IMR-90 (cell line): Measurements from ENCODE around the gene LRP5. TPM values are rescaled to one million over a fixed set of nuclear protein-coding genes. Genes with fewer than 3 reads are reported as not detected.

Experiments
- ATAC-seq: fragments of 200-7000 bp; cut with Tn5 transposase; 2 replicates; pipeline ENCODE4 v1.9.1; 2020; ENCODE audit warnings: low read depth, mild to moderate bottlenecking, moderate library complexity
- BruUV-seq: library from RNA; stranded (reverse); fragments of 400-500 nt; replicated peaks from 2 replicates; lab custom pipeline; 2021; lab: Mats Ljungman, UMichigan
- CTCF ChIA-PET: fragments of 300-600 bp; formaldehyde crosslinking; extraction: SDS; loops from one replicate; lab custom pipeline; 2021; ENCODE audit warnings: antibody characterized with exemption; lab: Yijun Ruan, JAX
- POLR2A ChIA-PET: fragments of 300-600 bp; sonication (Branson Sonifier 250); formaldehyde crosslinking; loops from one replicate; lab custom pipeline; 2022; ENCODE audit warnings: antibody characterized with exemption; ENCODE audit not compliant: unreplicated experiment; lab: Charles Lee
- DNase-seq: peaks from one replicate; pipeline ENCODE4 v3.0.0; 2013
- H2AFZ ChIP-seq: replicated peaks from 2 replicates; pipeline ENCODE3; 2013; ENCODE audit warnings: low read length, mild to moderate bottlenecking; ENCODE audit not compliant: poor library complexity
- H2AK5ac ChIP-seq: 2 replicates; pipeline ENCODE4 v1.6.1; 2013; ENCODE audit warnings: low read depth, low read length, inconsistent platforms
- H2AK9ac ChIP-seq: replicated peaks from 2 replicates; pipeline ENCODE3; 2013; ENCODE audit warnings: mild to moderate bottlenecking, low read depth, low read length, moderate library complexity; ENCODE audit not compliant: poor library complexity
- H2BK120ac ChIP-seq: 2 replicates; pipeline ENCODE4 v1.6.1; 2013; ENCODE audit warnings: low read depth, low read length, inconsistent platforms
- H2BK15ac ChIP-seq: 3 replicates; pipeline ENCODE4 v1.6.1; 2013; ENCODE audit warnings: low read depth, low read length, inconsistent platforms
- H2BK20ac ChIP-seq: 2 replicates; pipeline ENCODE4 v1.6.1; 2013; ENCODE audit warnings: low read depth, mild to moderate bottlenecking, inconsistent platforms, low read length, moderate library complexity
- H2BK5ac ChIP-seq: 2 replicates; pipeline ENCODE4 v1.6.1; 2013; ENCODE audit warnings: mild to moderate bottlenecking, low read depth, low read length, inconsistent platforms; ENCODE audit not compliant: poor library complexity, severe bottlenecking
- H3K14ac ChIP-seq: replicated peaks from 2 replicates; pipeline ENCODE4 v1.6.1; 2013; ENCODE audit warnings: low read depth, low read length, inconsistent platforms
- H3K18ac ChIP-seq: 2 replicates; pipeline ENCODE4 v1.6.1; 2013; ENCODE audit warnings: low read depth, low read length, control low read depth
- H3K23ac ChIP-seq: 2 replicates; pipeline ENCODE4 v1.6.1; 2013; ENCODE audit warnings: low read depth, low read length, inconsistent platforms
- H3K27ac ChIP-seq: 2 replicates; pipeline ENCODE4 v1.5.1; 2013; ENCODE audit warnings: mild to moderate bottlenecking, control low read depth, low read length; ENCODE audit not compliant: insufficient read depth
- H3K27me3 ChIP-seq: 2 replicates; pipeline ENCODE4 v1.6.1; 2013; ENCODE audit warnings: low read length; ENCODE audit not compliant: control insufficient read depth, insufficient read depth
- H3K36me3 ChIP-seq: 2 replicates; pipeline ENCODE4 v1.6.1; 2013; ENCODE audit warnings: low read length, mixed read lengths; ENCODE audit not compliant: control insufficient read depth, insufficient read depth
- H3K4ac ChIP-seq: 2 replicates; pipeline ENCODE4 v1.6.1; 2013; ENCODE audit warnings: low read depth, low read length, inconsistent platforms
- H3K4me1 ChIP-seq: 2 replicates; pipeline ENCODE4 v1.6.1; 2013; ENCODE audit warnings: low read length, mixed read lengths; ENCODE audit not compliant: control insufficient read depth, insufficient read depth
- H3K4me2 ChIP-seq: 2 replicates; pipeline ENCODE4 v1.6.1; 2013; ENCODE audit warnings: low read depth, mild to moderate bottlenecking, control low read depth, low read length, moderate library complexity
- H3K4me3 ChIP-seq: 2 replicates; pipeline ENCODE4 v1.5.1; 2013; ENCODE audit warnings: low read depth, mild to moderate bottlenecking, control low read depth, low read length, moderate library complexity; ENCODE audit not compliant: insufficient read depth
- H3K56ac ChIP-seq: 2 replicates; pipeline ENCODE4 v1.6.1; 2013; ENCODE audit warnings: low read length, inconsistent platforms; ENCODE audit not compliant: insufficient read depth; ENCODE audit errors: extremely low read depth
- H3K79me1 ChIP-seq, 2 experiments: 2 replicates each; pipeline ENCODE4 v1.6.1; 2013; ENCODE audit warnings: low read length in 2 of 2, inconsistent platforms in 1 of 2, low read depth in 1 of 2
- H3K9ac ChIP-seq: 2 replicates; pipeline ENCODE4 v1.6.1; 2013; ENCODE audit warnings: low read depth, low read length, control low read depth
- H3K9me1 ChIP-seq: 2 replicates; pipeline ENCODE4 v1.6.1; 2013; ENCODE audit warnings: low read length, inconsistent platforms; ENCODE audit not compliant: insufficient read depth
- H3K9me3 ChIP-seq: 2 replicates; pipeline ENCODE4 v1.6.1; 2013; ENCODE audit warnings: low read length; ENCODE audit not compliant: control insufficient read depth, insufficient read depth
- H4K20me1 ChIP-seq: 2 replicates; pipeline ENCODE4 v1.6.1; 2013; ENCODE audit warnings: low read length, inconsistent platforms; ENCODE audit not compliant: insufficient read depth
- H4K5ac ChIP-seq: 2 replicates; pipeline ENCODE4 v1.6.1; 2013; ENCODE audit warnings: mild to moderate bottlenecking, low read depth, low read length, control low read depth
- H4K8ac ChIP-seq, 2 experiments: 2 replicates each; pipeline ENCODE4 v1.6.1; 2013; ENCODE audit warnings: low read depth in 2 of 2, low read length in 2 of 2, control low read depth in 1 of 2, inconsistent platforms in 1 of 2
- H4K91ac ChIP-seq: 2 replicates; pipeline ENCODE4 v1.6.1; 2013; ENCODE audit warnings: low read depth, low read length, inconsistent platforms; ENCODE audit not compliant: insufficient read depth
- CEBPB ChIP-seq: IDR thresholded peaks from 2 replicates; pipeline ENCODE4 v1.6.1; 2012; ENCODE audit warnings: low read depth, low read length, improper control_type of control experiment
- CTCF ChIP-seq: conservative IDR thresholded peaks from 2 replicates; pipeline ENCODE4 v1.5.1; 2012; ENCODE audit warnings: mild to moderate bottlenecking, low read depth, low read length, improper control_type of control experiment
- MAZ ChIP-seq: IDR thresholded peaks from 2 replicates; pipeline ENCODE4 v1.6.1; 2012; ENCODE audit warnings: low read depth, mild to moderate bottlenecking, low read length, improper control_type of control experiment, moderate library complexity, borderline replicate concordance
- MXI1 ChIP-seq: IDR thresholded peaks from 2 replicates; pipeline ENCODE4 v1.6.1; 2012; ENCODE audit warnings: low read depth, mild to moderate bottlenecking, low read length, moderate library complexity, borderline replicate concordance
- POLR2A ChIP-seq: IDR thresholded peaks from 2 replicates; pipeline ENCODE4 v1.6.1; 2012; ENCODE audit warnings: mild to moderate bottlenecking, low read depth, low read length
- RAD21 ChIP-seq: IDR thresholded peaks from 2 replicates; pipeline ENCODE4 v1.6.1; 2012; ENCODE audit warnings: low read length, improper control_type of control experiment
- SMC3 ChIP-seq: fragments of 150-350 bp; IDR thresholded peaks from 2 replicates; pipeline ENCODE4 v1.6.1; 2016; ENCODE audit warnings: low read depth, mild to moderate bottlenecking, antibody characterized with exemption, low read length, moderate library complexity
- USF2 ChIP-seq: fragments of 150-350 bp; IDR thresholded peaks from 2 replicates; pipeline ENCODE4 v1.6.1; 2017; ENCODE audit warnings: mild to moderate bottlenecking, antibody characterized with exemption, low read length, low read depth
- WGBS, 2 experiments: methylation state at CpG; one replicate each; pipeline versions ENCODE4 v1.1.5 to v1.1.7; 2013; ENCODE audit warnings: missing lambda C conversion rate in 2 of 2; ENCODE audit not compliant: insufficient read length in 1 of 2; ENCODE audit errors: extremely low coverage in 2 of 2; 5-methylcytosine and 5-hydroxymethylcytosine counted together
- dilution Hi-C: fragments of 300-500 bp; cut with HindIII; formaldehyde crosslinking; loops from one replicate; pipeline ENCODE4 v1.14.3; 2018; ENCODE audit warnings: low sequenced_read_pairs; ENCODE audit not compliant: unreplicated experiment
- in situ Hi-C: fragments of 300-500 bp; cut with MboI; formaldehyde crosslinking; loops from 3 replicates; pipeline ENCODE4 v1.14.3; 2019; ENCODE audit warnings: low sequenced_read_pairs, inconsistent platforms, mixed read lengths
- intact Hi-C: fragments of 100-400 bp; cut with micrococcal nuclease; formaldehyde crosslinking; loops from 2 replicates; pipeline ENCODE4 v1.10.0; 2022
- polyA plus RNA-seq, 3 experiments: library from polyadenylated mRNA; depleted of rRNA; stranded (reverse); fragments of >200 nt; gene quantifications; 2 replicates each; pipeline ENCODE4 v1.2.3, GENCODE V29; 2012; ENCODE audit warnings: low replicate concordance in 1 of 3
- total RNA-seq: library from RNA; depleted of rRNA; stranded (reverse); fragments of >200 nt; gene quantifications from 2 replicates; pipeline ENCODE4 v1.2.3, GENCODE V29; 2012

The LRP5 gene
- total and polyA plus RNA-seq, 2 of the 4 experiments (the other 2 are of a cell fraction) = 10.4 to 15.0 TPM

- H2BK5ac ChIP-seq = no peak overlapping the region
- no peaks in the 10 kb centered on the region for H3K9me3 ChIP-seq
- H3K36me3 ChIP-seq = no peaks in the 10 kb centered on the region
- intact Hi-C loops (loop anchor here (1.0 kb wide), 4 partner anchors 26 to 88 kb away; partner anchors contain the start of gene C11orf24), in situ Hi-C loops (loop anchor here (5.0 kb wide), 1 partner anchor 40 kb away; no protein-coding TSS in a partner anchor), dilution Hi-C loops (no loop called here)
- H3K23ac ChIP-seq = no peak overlapping the region
- peaks cover 2% of the 10 kb centered on the region; the same call in 1 of the 2 replicates for H3K27me3 ChIP-seq
- no peak overlapping the region for H4K91ac ChIP-seq
- H2BK120ac ChIP-seq = no peak overlapping the region
- no peak overlapping the region for H2AFZ ChIP-seq
- H3K9ac ChIP-seq = no peak overlapping the region
- H2AK5ac ChIP-seq = no peak overlapping the region
- no peaks in the 10 kb centered on the region for H3K9me1 ChIP-seq
- H3K4me2 ChIP-seq = no peak overlapping the region
- H4K20me1 ChIP-seq = no peaks in the 10 kb centered on the region
- H3K4me3 ChIP-seq = no peak overlapping the region
- no peak overlapping the region for H4K8ac ChIP-seq
- CTCF ChIA-PET = interaction anchor here (0.8 to 1.1 kb wide), 3 partner anchors 9 to 39 kb away, joined by 3 to 4 read pairs (median 3); no protein-coding TSS in a partner anchor
- H3K27ac ChIP-seq = no peak overlapping the region
- H3K4ac ChIP-seq = no peak overlapping the region
- no peak for ATAC-seq
- no peak overlapping the region for H2BK20ac ChIP-seq
- H3K14ac ChIP-seq = no peak overlapping the region
- H4K5ac ChIP-seq = no peak overlapping the region
- WGBS, 2 experiments = 92% methylated on average over 2 of the region's 6 CpGs; no CpG with 5 or more reads in 1 of the 2 experiments
- BruUV-seq = no TSS peak
- H2BK15ac ChIP-seq = no peak overlapping the region
- no peak for TF ChIP-seq SMC3
- TF ChIP-seq USF2 = no peak
- no peak for TF ChIP-seq MAZ
- TF ChIP-seq CTCF = no peak
- no peak for TF ChIP-seq CEBPB
- TF ChIP-seq RAD21 = no peak
- no peak for TF ChIP-seq MXI1
- no peak for TF ChIP-seq POLR2A
- H3K56ac ChIP-seq = no peak overlapping the region
- no peak overlapping the region for H3K18ac ChIP-seq
- POLR2A ChIA-PET = interaction anchor here (1.3 kb wide), 1 partner anchor 39 kb away, joined by 3 read pairs; no protein-coding TSS in a partner anchor
- H2AK9ac ChIP-seq = no peak overlapping the region
- H3K79me1 ChIP-seq = no peaks in the 10 kb centered on the region
- H3K4me1 ChIP-seq = no peaks in the 10 kb centered on the region; the same call in 1 of the 2 replicates
- DNase-seq = no peak
Measured at GRCh38 chr11:68297052-68297378, 15.4 kb upstream of the LRP5 start.
